Measurements from ENCODE around the gene PRRT1. TPM values are rescaled to one million over a fixed set of nuclear protein-coding genes. Genes with fewer than 3 reads are reported as not detected.

The PRRT1 gene
- total and polyA plus RNA-seq, 2 of the 4 experiments (the other 2 are of a cell fraction), result 0.99 TPM; not detected in 1

DNA sequence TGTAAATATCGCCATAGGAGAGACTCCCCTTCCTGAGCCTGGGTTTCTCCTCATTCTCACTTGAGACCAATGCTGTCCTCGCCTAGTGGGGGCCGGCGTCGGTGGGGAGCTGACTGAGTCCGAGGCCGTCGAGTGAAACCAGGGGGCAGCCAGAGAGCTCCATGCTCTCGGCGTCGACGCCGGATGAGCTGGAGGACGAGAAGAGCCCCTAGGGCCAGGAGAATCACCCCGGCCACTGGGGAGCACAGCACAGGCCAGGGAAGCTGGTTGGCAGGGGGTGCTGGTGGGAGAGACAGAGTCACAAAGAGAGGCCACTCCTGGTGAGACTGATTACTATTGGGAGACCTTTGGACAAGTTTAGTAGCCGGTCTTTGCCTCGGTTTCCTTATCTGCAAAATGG is 47.1 kb upstream of the PRRT1 start:
- Histone ChIP-seq H3K14ac (replicated peaks; ENCODE audit: low read depth, low read length) (no peak overlapping the region), H2BK5ac (ENCODE audit: low read depth, low read length, poor library complexity, severe bottlenecking) (no peak overlapping the region), H4K20me1 (ENCODE audit: insufficient read depth, low read length) (no peaks in the 10 kb centered on the region), H3K4me1 (ENCODE audit: control insufficient read depth, insufficient read depth, low read length) (peaks cover 3% of the 10 kb centered on the region; the same call in 1 of the 2 replicates), H3K56ac (ENCODE audit: extremely low read depth, insufficient read depth, low read length) (no peak overlapping the region), H4K5ac (ENCODE audit: low read depth, low read length) (no peak overlapping the region), H3K27ac (ENCODE audit: insufficient read depth, low read length) (no peak overlapping the region), H2AFZ (replicated peaks; ENCODE audit: low read length, poor library complexity) (no peak overlapping the region), H3K27me3 (ENCODE audit: control insufficient read depth, insufficient read depth, low read length) (peaks cover 7% of the 10 kb centered on the region; the same call in 1 of the 2 replicates), H2AK9ac (replicated peaks; ENCODE audit: low read depth, low read length, poor library complexity) (no peak overlapping the region), H3K4ac (ENCODE audit: low read depth, low read length) (no peak overlapping the region), H3K4me2 (ENCODE audit: low read depth, low read length) (no peak overlapping the region), H3K23ac (ENCODE audit: low read depth, low read length) (no peak overlapping the region), H3K18ac (ENCODE audit: low read depth, low read length) (no peak overlapping the region), H2BK20ac (ENCODE audit: low read depth, low read length) (no peak overlapping the region), H3K9me1 (ENCODE audit: insufficient read depth, low read length) (peaks cover 13% of the 10 kb centered on the region), H4K91ac (ENCODE audit: insufficient read depth, low read depth, low read length) (no peak overlapping the region), H2BK120ac (ENCODE audit: low read depth, low read length) (no peak overlapping the region), H2BK15ac (ENCODE audit: low read depth, low read length) (no peak overlapping the region), H2AK5ac (ENCODE audit: low read depth, low read length) (no peak overlapping the region), H4K8ac (ENCODE audit: low read depth in 2 of 2, low read length in 2 of 2) (no peak overlapping the region), H3K9me3 (ENCODE audit: control insufficient read depth, insufficient read depth, low read length) (no peaks in the 10 kb centered on the region), H3K79me1 (ENCODE audit: low read depth in 1 of 2, low read length in 2 of 2) (peaks cover 6 to 13% of the 10 kb centered on the region in 2 experiments), H3K4me3 (ENCODE audit: insufficient read depth, low read depth, low read length) (no peak overlapping the region), H3K9ac (ENCODE audit: low read depth, low read length) (no peak overlapping the region), H3K36me3 (ENCODE audit: control insufficient read depth, insufficient read depth, low read length) (no peaks in the 10 kb centered on the region)
- intact Hi-C loops (cut with micrococcal nuclease) (loop anchor here (1.0 kb wide), 1 partner anchor 52 kb away; no protein-coding TSS in a partner anchor), dilution Hi-C loops (cut with HindIII; ENCODE audit: low sequenced_read_pairs, unreplicated experiment) (no loop called here), in situ Hi-C loops (cut with MboI; ENCODE audit: low sequenced_read_pairs) (loop anchor here (25.0 kb wide), 1 partner anchor 763 kb away; the partner anchor contains the start of genes BRD2 and HLA-DMA)
- DNase-seq, result no peak
- WGBS, 2 experiments (ENCODE audit: extremely low coverage in 2 of 2, insufficient read length in 1 of 2), result 97% methylated on average over 7 of the region's 17 CpGs; no CpG with 5 or more reads in 1 of the 2 experiments
- TF ChIP-seq MAZ (IDR thresholded peaks at IDR 0.05; ENCODE audit: borderline replicate concordance, low read depth, low read length), result no peak
- TF ChIP-seq SMC3 (IDR thresholded peaks at IDR 0.05; ENCODE audit: low read depth, low read length), result no peak
- TF ChIP-seq, protein P1, sequence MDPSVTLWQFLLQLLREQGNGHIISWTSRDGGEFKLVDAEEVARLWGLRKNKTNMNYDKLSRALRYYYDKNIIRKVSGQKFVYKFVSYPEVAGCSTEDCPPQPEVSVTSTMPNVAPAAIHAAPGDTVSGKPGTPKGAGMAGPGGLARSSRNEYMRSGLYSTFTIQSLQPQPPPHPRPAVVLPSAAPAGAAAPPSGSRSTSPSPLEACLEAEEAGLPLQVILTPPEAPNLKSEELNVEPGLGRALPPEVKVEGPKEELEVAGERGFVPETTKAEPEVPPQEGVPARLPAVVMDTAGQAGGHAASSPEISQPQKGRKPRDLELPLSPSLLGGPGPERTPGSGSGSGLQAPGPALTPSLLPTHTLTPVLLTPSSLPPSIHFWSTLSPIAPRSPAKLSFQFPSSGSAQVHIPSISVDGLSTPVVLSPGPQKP (IDR thresholded peaks at IDR 0.05; ENCODE audit: borderline replicate concordance, low read depth, low read length), result no peak
- TF ChIP-seq RAD21 (IDR thresholded peaks at IDR 0.05; ENCODE audit: low read length), result no peak
- no peak for TF ChIP-seq POLR2A (IDR thresholded peaks at IDR 0.05; ENCODE audit: low read depth, low read length)
- no peak for TF ChIP-seq CEBPB (IDR thresholded peaks at IDR 0.05; ENCODE audit: low read depth, low read length)
- TF ChIP-seq BHLHE40 (IDR thresholded peaks at IDR 0.05; ENCODE audit: low read depth, low read length), result no peak
- TF ChIP-seq MXI1 (IDR thresholded peaks at IDR 0.05; ENCODE audit: borderline replicate concordance, low read depth, low read length), result no peak
- no peak for TF ChIP-seq MAFK (IDR thresholded peaks at IDR 0.05; ENCODE audit: low read depth, low read length)
- TF ChIP-seq CHD1 (IDR thresholded peaks at IDR 0.05; ENCODE audit: low read depth, low read length), result no peak
- TF ChIP-seq, protein P2, sequence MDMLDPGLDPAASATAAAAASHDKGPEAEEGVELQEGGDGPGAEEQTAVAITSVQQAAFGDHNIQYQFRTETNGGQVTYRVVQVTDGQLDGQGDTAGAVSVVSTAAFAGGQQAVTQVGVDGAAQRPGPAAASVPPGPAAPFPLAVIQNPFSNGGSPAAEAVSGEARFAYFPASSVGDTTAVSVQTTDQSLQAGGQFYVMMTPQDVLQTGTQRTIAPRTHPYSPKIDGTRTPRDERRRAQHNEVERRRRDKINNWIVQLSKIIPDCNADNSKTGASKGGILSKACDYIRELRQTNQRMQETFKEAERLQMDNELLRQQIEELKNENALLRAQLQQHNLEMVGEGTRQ (IDR thresholded peaks at IDR 0.05; ENCODE audit: low read depth, low read length), result no peak
- no peak for TF ChIP-seq RFX5 (IDR thresholded peaks at IDR 0.05; ENCODE audit: low read depth, low read length)
- TF ChIP-seq NFE2L2 (IDR thresholded peaks at IDR 0.05; ENCODE audit: low read depth, low read length), result no peak
- no peak for TF ChIP-seq FOS (IDR thresholded peaks at IDR 0.05; ENCODE audit: low read depth, low read length)
- TF ChIP-seq, protein P3, sequence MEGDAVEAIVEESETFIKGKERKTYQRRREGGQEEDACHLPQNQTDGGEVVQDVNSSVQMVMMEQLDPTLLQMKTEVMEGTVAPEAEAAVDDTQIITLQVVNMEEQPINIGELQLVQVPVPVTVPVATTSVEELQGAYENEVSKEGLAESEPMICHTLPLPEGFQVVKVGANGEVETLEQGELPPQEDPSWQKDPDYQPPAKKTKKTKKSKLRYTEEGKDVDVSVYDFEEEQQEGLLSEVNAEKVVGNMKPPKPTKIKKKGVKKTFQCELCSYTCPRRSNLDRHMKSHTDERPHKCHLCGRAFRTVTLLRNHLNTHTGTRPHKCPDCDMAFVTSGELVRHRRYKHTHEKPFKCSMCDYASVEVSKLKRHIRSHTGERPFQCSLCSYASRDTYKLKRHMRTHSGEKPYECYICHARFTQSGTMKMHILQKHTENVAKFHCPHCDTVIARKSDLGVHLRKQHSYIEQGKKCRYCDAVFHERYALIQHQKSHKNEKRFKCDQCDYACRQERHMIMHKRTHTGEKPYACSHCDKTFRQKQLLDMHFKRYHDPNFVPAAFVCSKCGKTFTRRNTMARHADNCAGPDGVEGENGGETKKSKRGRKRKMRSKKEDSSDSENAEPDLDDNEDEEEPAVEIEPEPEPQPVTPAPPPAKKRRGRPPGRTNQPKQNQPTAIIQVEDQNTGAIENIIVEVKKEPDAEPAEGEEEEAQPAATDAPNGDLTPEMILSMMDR (conservative IDR thresholded peaks at IDR 0.05; ENCODE audit: low read depth, low read length), result no peak
- BruUV-seq (replicated peaks), result no TSS peak
- CTCF ChIA-PET, result no interaction called here
- POLR2A ChIA-PET (ENCODE audit: unreplicated experiment), result no interaction called here
- ATAC-seq (ENCODE audit: low read depth), result no peak

All from IMR-90 (cell line).